GM21717 (cell line): Measurements from ENCODE around the gene GNB1L.
A peak's percentile ranks its signal among the peaks of the same experiment; 100 is the strongest.

Source experiments
- ATAC-seq: cut with Tn5 transposase; IDR thresholded peaks from one replicate; pipeline ENCODE4 v1.9.1; 2021; ENCODE audit warnings: mild to moderate bottlenecking, moderate library complexity; ENCODE audit not compliant: unreplicated experiment

The GNB1L gene

GRCh38 chr22:19854778-19855503, at the start of gene GNB1L, which contains the start of gene RTL10:
Gene GNB1L, minus strand, starts transcription at chr22:19854874. Its CDS starts 33,519 bp downstream, at chr22:19821355.
Gene RTL10, minus strand, starts transcription at chr22:19854874. Its CDS starts 2,613 bp downstream, at chr22:19852261.
- ATAC-seq: peak; percentile 67

DNA sequence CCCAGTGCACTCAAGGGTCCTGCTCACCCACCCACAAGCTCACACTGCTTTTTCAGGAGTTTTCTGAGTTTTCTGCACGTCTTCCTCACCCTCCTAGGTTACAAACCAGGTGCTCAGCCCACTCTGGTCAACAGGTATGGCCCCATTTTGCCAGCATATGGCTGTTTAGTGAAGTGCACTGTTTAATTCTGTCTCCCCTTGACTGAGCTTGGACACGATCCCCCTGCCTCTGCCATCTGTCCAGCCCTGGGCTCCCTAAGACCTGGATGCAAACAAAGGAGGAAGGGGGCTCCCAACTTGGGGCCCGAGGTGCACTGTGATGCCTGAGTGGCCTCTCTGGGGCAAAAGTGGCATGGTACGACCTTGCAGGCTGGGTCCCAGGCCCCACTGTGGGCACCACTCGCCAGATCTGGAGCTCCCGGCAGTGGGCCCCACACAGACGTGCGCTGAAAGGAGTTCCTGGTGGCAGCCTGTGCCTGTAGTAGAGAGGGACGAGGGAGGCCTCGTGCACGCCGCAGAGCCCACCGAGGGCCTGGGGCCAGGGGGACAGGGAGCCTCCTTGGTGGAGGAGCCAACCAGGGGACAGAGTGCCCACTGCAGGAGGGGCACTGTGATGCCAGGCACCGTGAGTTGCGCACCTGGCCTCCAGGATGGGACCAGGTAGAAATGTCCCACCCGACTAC, 49.6 kb upstream of the GNB1L start:
- no peak for ATAC-seq

DNA sequence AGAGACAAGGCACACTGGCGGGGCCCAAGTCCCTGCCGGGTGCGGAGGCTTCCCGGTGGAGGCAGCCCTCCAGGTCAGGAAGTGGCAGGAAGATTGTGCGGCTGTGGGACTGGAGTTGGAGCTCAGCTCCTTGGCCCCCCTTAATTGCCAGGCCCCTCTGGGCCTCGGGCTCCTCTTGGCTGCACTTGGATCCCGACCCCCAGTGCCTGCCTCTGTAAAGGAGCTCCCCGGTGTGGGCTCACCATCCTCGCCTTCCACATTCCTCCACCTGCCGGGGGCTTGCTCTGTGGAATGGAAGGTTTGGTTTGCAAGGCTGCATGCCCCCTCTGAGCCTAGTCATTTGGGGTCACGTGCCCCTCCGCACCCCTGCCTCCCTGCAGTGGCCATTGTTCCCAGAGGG, 48.8 kb upstream of the GNB1L start:
- ATAC-seq: no peak

GRCh38 chr22:19903031-19903430, 48.4 kb upstream of the GNB1L start:
- ATAC-seq: no peak

- ATAC-seq: no peak
Observed at GRCh38 chr22:19902245-19902715, 47.6 kb upstream of the GNB1L start.

DNA sequence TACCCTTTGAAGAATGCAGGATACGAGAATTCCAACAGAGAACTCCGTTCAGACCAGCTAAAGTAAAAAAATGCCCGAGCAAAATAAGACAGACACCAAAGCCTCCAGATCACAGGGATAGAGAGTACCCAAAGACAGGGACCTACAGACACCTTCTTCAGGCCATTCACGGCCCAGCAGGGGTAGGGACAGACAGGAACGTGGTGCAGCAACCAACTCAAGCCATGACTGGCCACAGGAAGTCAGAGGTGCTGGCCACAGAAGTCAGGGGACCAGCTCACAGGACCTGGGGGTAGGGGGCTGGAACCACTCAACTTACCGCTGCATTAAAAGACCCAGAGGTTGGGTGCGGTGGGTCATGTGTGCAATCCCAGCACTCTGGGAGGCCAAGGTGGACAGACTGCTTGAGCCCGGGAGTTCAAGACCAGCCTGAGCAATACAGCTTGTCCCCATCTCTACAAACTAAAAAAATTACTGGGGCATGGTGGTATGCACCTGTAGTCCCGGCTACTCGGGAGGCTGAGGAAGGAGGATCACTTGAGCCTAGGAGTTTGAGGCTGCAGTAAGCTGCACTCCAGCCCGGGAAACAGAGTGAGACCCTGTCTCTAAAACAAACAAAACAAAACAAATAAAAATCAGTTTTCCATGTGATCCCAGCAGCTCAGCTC, 47.0 kb upstream of the GNB1L start:
- ATAC-seq: no peak

DNA sequence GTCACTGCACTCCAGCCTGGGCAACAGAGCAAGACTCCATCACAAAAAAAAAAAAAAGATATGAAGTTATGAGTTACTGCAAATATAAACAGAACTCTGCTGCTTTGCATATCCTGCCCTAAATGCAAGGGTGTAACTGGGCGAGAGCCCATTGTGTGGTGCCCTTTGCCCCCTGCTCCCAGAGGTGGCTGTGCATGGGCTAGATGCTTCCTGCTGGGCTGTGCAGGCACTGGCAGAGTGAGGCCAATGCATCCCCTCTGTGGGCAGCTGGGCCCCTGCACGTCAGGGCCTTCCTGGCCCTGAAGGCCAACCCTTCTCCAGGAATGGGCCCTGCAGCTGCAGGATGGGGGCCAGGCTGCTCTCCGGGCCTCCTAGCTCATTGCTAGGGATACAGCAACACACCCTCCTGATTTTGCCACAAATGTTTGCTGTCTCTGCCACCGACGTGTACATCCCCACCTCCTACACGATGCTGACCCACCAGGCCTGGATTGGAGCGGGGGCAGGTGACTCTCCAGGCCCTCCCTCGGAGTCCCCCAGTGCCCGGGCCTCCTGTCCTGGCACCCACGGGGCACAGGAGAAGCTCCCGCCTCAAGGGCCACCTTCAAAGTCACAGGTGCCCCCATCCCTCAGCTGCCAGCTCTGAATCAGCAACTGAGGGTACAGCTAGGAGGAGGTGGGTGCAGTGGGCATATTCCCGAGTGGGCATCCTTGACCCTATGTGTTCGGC, 46.2 kb upstream of the GNB1L start:
- no peak for ATAC-seq

- no peak for ATAC-seq
Observed at GRCh38 chr22:19898831-19899567, 44.3 kb upstream of the GNB1L start.

GRCh38 chr22:19898145-19898544, 43.5 kb upstream of the GNB1L start:
- no peak for ATAC-seq

DNA sequence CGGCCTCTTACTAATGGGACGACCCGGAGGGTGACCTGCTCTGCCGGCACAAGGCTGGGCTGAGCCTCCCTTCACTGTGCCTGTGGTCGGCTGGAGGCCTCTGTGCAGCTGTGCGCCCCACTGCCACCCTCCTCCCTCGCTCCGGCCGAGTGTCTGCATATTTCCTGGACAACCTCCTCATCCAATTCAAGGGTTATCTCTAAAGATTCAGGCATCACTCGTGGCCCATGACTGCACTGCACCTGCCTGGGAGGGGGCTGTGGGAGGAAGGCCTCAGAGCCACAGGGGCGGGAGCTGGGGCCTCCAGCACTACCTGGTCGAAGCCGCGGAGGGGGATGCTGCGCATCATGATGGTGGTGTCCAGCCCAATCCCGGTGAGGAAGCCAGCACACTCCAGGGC, 43.1 kb upstream of the GNB1L start:
- ATAC-seq: no peak

GRCh38 chr22:19896665-19897355, 42.1 kb upstream of the GNB1L start:
- no peak for ATAC-seq

GRCh38 chr22:19895160-19895849, 40.6 kb upstream of the GNB1L start:
- ATAC-seq: no peak

DNA sequence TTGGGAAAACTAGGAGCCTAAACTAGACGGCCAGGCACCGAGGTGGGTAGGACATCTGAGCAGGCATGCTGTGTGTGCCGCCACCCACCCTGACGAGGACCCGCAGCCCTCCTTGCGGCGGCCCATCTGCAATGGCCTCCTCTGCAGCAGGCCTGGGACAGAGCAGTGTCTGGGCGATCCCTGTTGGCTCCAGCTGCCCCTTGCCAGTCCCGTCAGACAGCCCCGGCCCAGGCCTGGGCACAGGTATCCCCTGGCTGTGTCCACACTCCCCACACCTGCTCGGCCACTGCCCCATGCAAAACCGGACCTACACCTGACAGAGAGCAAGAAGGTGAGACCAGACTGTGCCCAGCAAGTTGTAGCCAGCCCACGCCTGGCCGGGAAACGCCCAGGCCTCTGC, 38.7 kb upstream of the GNB1L start:
- no peak for ATAC-seq

DNA sequence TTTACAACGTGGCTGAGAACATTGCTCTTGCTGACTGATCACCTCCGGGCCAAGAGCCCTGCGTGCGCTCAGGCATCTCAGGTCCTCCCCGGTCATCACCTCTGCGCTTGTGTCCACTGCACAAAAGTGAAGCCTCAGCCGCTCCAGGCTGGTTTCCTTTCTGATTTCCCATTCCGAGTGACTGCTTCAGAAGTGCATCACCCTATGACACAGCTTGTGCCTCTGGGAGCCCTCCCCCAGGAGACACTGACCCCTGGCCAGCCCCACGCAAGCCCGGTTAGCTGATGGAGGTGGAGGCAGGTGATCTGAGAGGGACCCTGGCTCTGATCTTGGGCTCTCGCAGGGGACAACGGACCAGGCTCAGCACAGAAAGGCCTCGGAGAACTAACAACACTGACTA, 38.3 kb upstream of the GNB1L start:
- no peak for ATAC-seq

GRCh38 chr22:19892257-19892879, 37.7 kb upstream of the GNB1L start:
- no peak for ATAC-seq

DNA sequence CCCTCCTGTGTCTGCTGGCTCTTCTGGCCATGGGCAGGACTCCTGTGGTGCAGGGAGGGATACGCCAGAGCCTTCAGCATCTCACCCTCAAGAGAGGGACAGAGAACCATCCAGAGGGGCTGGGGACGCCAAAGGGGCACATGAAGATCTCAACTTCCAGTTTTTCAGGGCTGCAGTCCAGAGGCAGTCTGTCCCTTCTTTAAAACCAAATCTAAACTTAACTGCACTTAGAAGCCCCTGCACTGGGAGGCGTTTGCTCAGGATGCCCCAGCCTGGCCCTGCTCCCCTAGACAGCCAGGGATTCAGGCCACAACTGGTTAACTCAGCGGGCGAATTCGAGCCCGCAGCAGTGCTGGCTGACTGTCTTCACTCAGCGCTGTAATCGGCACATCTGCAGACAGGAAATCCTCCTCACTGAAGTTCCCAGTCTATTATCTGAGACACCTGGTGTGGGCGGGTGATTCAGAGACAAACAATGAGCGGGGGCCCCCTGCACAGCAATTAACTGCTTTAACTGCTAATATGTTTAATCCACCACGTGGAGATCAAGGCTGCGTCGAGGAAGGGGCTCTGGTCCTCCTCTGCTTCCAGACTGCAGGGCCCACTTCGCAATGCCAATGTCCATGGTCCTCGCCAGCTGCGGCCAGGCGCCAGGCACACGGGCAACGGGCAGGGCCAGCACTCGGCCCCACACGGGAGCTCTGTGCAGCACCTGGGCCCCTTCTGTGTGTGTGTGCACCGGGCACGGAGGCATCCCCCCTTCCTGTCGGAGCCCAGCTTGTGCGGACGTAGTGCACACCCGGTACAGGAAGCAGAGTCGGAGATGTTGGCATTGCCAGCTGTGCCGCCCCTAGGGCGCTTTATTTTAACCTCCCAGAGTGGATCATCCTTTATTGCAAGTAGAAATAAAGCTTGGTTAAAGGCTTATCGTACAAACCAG, 36.9 kb upstream of the GNB1L start:
- no peak for ATAC-seq

DNA sequence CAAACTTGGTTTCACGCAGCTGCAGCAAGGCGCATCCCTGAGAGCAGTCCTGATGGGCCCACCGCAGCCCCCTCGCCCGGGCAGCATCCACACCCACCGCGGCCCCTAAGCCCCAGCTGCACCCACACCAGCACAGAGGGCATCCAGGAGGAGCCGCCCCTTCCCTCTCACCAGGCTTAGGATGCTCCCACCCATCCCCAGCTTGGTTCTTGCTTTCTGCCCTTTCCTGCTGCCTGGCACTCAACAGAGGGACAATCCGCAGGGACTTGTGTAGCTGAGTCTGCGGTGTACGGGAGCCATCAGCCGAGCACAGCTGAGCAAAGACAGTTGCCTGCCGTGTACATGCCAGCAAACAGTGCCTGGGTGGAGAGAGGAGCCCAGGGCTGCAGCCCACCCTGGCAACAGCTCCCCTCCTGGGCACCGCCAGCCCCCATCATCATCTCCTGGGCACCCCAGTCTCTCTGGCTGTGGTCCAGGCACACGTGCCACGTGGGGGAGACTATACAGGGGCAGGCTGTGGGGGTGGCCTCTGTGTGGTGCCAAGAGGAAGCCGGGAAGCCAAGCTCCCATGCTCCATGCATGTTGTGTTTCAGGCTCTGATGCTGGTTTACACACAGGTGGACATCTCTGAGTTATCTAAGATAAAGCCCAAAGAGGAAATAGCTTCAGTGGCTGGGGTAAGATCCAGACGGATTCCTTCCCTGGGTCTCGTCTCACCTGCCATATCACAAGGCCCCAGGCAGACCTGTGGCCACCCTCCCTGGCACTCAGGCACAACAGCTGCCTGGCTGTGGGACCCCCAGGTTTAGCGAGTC, 36.0 kb upstream of the GNB1L start:
- no peak for ATAC-seq
